H1 (cell line): ENCODE results near the gene GCK. TPM values are rescaled to one million over a fixed set of nuclear protein-coding genes. Genes with fewer than 3 reads are reported as not detected.

Experiments
- CTCF ChIA-PET: fragments of 300-600 bp; sonication (Branson Sonifier 250); formaldehyde crosslinking; loops from one replicate; lab custom pipeline; 2021; ENCODE audit not compliant: partially characterized antibody; lab: Charles Lee
- POLR2A ChIA-PET: fragments of 300-600 bp; sonication (Branson Sonifier 250); formaldehyde crosslinking; loops from one replicate; lab custom pipeline; 2021; ENCODE audit warnings: inconsistent platforms; ENCODE audit not compliant: partially characterized antibody; lab: Charles Lee
- DNase-seq, 2 experiments: peaks; one replicate each; pipeline versions ENCODE4 v3.0.0 to v3.0.0-alpha.2; 2010 to 2022; ENCODE audit warnings: low spot score in 2 of 2, low read depth in 1 of 2, mixed read lengths in 1 of 2
- FAIRE-seq: peaks from 2 replicates; lab custom pipeline; 2011; peaks lifted over from hg19 to GRCh38; lab: Jason Lieb, UNC
- H2AFZ ChIP-seq: 2 replicates; pipeline ENCODE4 v1.8.1; 2012; ENCODE audit warnings: low read length, inconsistent platforms
- H2AK5ac ChIP-seq: 2 replicates; pipeline ENCODE4 v1.6.1; 2013; ENCODE audit warnings: low read depth, low read length
- H2BK120ac ChIP-seq: replicated peaks from 2 replicates; pipeline ENCODE3; 2013; ENCODE audit warnings: low read depth, low read length, inconsistent platforms
- H2BK12ac ChIP-seq: 2 replicates; pipeline ENCODE4 v1.6.1; 2013; ENCODE audit warnings: low read depth, low read length
- H2BK15ac ChIP-seq: 2 replicates; pipeline ENCODE4 v1.6.1; 2013; ENCODE audit warnings: low read length
- H2BK20ac ChIP-seq: 2 replicates; pipeline ENCODE4 v1.6.1; 2013; ENCODE audit warnings: low read length
- H2BK5ac ChIP-seq: 2 replicates; pipeline ENCODE4 v1.6.1; 2013; ENCODE audit warnings: low read depth, low read length
- H3K14ac ChIP-seq: 2 replicates; pipeline ENCODE4 v1.6.1; 2013; ENCODE audit warnings: inconsistent platforms; ENCODE audit not compliant: insufficient read length
- H3K18ac ChIP-seq: 2 replicates; pipeline ENCODE4 v1.6.1; 2013; ENCODE audit warnings: low read length; ENCODE audit errors: extremely low read depth
- H3K23ac ChIP-seq: 2 replicates; pipeline ENCODE4 v1.6.1; 2013; ENCODE audit warnings: inconsistent platforms; ENCODE audit not compliant: insufficient read length
- H3K23me2 ChIP-seq: 2 replicates; pipeline ENCODE4 v1.6.1; 2013; ENCODE audit warnings: low read depth, low read length
- H3K27ac ChIP-seq: 2 replicates; pipeline ENCODE4 v1.6.1; 2011; ENCODE audit warnings: low read depth, low read length, inconsistent platforms
- H3K27me3 ChIP-seq, 4 experiments: replicated peaks in 1 of 4; 1 replicate in 1 of 4; 2 replicates in 3 of 4; pipeline versions ENCODE4 v1.6.1 to v1.8.1; 2011 to 2013; ENCODE audit warnings: low read length in 3 of 4, mild to moderate bottlenecking in 3 of 4, inconsistent platforms in 2 of 4, mixed read lengths in 2 of 4, moderate library complexity in 1 of 4; ENCODE audit not compliant: control insufficient read depth in 3 of 4, insufficient read depth in 3 of 4; ENCODE audit errors: extremely low read depth in 1 of 4
- H3K36me3 ChIP-seq, 4 experiments: 2 replicates each; pipeline versions ENCODE4 v1.6.1 to v1.8.1; 2011 to 2013; ENCODE audit warnings: mild to moderate bottlenecking in 4 of 4, low read length in 3 of 4, moderate library complexity in 2 of 4, control low read depth in 1 of 4, inconsistent platforms in 1 of 4; ENCODE audit not compliant: insufficient read depth in 4 of 4, control insufficient read depth in 2 of 4
- H3K4ac ChIP-seq: replicated peaks from 2 replicates; pipeline ENCODE3; 2013; ENCODE audit warnings: low read length, low read depth, mixed read lengths, inconsistent platforms; ENCODE audit not compliant: insufficient read length
- H3K4me1 ChIP-seq, 4 experiments: replicated peaks in 1 of 4; 1 replicate in 1 of 4; 2 replicates in 3 of 4; pipeline versions ENCODE4 v1.6.1 to v1.8.1; 2011 to 2013; ENCODE audit warnings: low read length in 3 of 4, inconsistent platforms in 2 of 4, mixed read lengths in 1 of 4; ENCODE audit not compliant: insufficient read depth in 4 of 4, control insufficient read depth in 3 of 4
- H3K4me2 ChIP-seq, 2 experiments: 2 replicates each; pipeline versions ENCODE4 v1.6.1 to v1.8.1; 2011 to 2013; ENCODE audit warnings: low read depth in 2 of 2, low read length in 2 of 2, control low read depth in 1 of 2, inconsistent platforms in 1 of 2, mild to moderate bottlenecking in 1 of 2; ENCODE audit not compliant: insufficient read depth in 1 of 2
- H3K4me3 ChIP-seq, 4 experiments: fragments of 200-600, 300-600 bp in 1 of 4; sonication (generic), shearing (Covaris generic), sonication (Bioruptor Twin) in 1 of 4; 2 replicates each; pipeline versions ENCODE4 v1.5.1 to v1.8.1; 2011 to 2016; ENCODE audit warnings: low read length in 4 of 4, low read depth in 3 of 4, control low read depth in 2 of 4, inconsistent platforms in 2 of 4, mild to moderate bottlenecking in 2 of 4, mixed read lengths in 1 of 4, moderate library complexity in 1 of 4; ENCODE audit not compliant: insufficient read depth in 2 of 4; ENCODE audit errors: extremely low read depth in 1 of 4
- H3K56ac ChIP-seq: replicated peaks from 2 replicates; pipeline ENCODE3; 2013; ENCODE audit warnings: low read depth, mild to moderate bottlenecking, mixed read lengths, low read length, inconsistent platforms; ENCODE audit not compliant: insufficient read length
- H3K79me1 ChIP-seq: 2 replicates; pipeline ENCODE4 v1.6.1; 2013; ENCODE audit warnings: low read depth, low read length, control low read depth
- H3K79me2 ChIP-seq, 2 experiments: 2 replicates each; pipeline versions ENCODE4 v1.6.1 to v1.8.1; 2012 to 2013; ENCODE audit warnings: low read length in 2 of 2, mild to moderate bottlenecking in 2 of 2, inconsistent platforms in 1 of 2; ENCODE audit not compliant: insufficient read depth in 2 of 2, control insufficient read depth in 1 of 2
- H3K9ac ChIP-seq, 4 experiments: replicated peaks in 1 of 4; 1 replicate in 1 of 4; 2 replicates in 3 of 4; pipeline versions ENCODE4 v1.6.1 to v1.8.1; 2011 to 2013; ENCODE audit warnings: low read depth in 3 of 4, low read length in 3 of 4, control low read depth in 2 of 4, mild to moderate bottlenecking in 2 of 4, moderate library complexity in 2 of 4, inconsistent platforms in 1 of 4; ENCODE audit errors: extremely low read depth in 1 of 4
- H3K9me3 ChIP-seq, 2 experiments: 2 replicates each; pipeline versions ENCODE4 v1.6.1 to v1.8.1; 2012 to 2013; ENCODE audit warnings: mild to moderate bottlenecking in 2 of 2, moderate library complexity in 2 of 2, control low read depth in 1 of 2, inconsistent platforms in 1 of 2, low read depth in 1 of 2, low read length in 1 of 2, mixed read lengths in 1 of 2; ENCODE audit not compliant: insufficient read depth in 2 of 2
- H4K20me1 ChIP-seq, 2 experiments: replicated peaks in 1 of 2; 2 replicates each; pipeline versions ENCODE3 to v1.8.1; 2011 to 2013; ENCODE audit warnings: inconsistent platforms in 2 of 2, low read length in 2 of 2, mild to moderate bottlenecking in 1 of 2; ENCODE audit not compliant: insufficient read depth in 2 of 2, control insufficient read depth in 1 of 2
- H4K5ac ChIP-seq: 2 replicates; pipeline ENCODE4 v1.6.1; 2013; ENCODE audit warnings: low read length, low read depth, mixed read lengths, inconsistent platforms; ENCODE audit not compliant: insufficient read length
- H4K8ac ChIP-seq: 2 replicates; pipeline ENCODE4 v1.8.0; 2013; ENCODE audit warnings: mild to moderate bottlenecking, moderate library complexity, low read length, inconsistent platforms; ENCODE audit not compliant: insufficient read depth; ENCODE audit errors: extremely low read depth
- H4K91ac ChIP-seq: replicated peaks from 2 replicates; pipeline ENCODE3; 2013; ENCODE audit warnings: low read length, mixed read lengths, inconsistent platforms; ENCODE audit not compliant: insufficient read length
- CBX5 ChIP-seq: fragments of 300-800, 300-1000 bp; sonication (generic); IDR thresholded peaks from 2 replicates; pipeline ENCODE4 v1.7.1; 2016; ENCODE audit warnings: antibody characterized with exemption, low read length, low read depth
- EGR1 ChIP-seq: IDR thresholded peaks from 2 replicates; pipeline ENCODE4 v1.6.1; 2011; ENCODE audit warnings: low read depth, low read length, borderline replicate concordance
- EP300 ChIP-seq, 2 experiments: IDR thresholded peaks; 1 replicate in 1 of 2; 2 replicates in 1 of 2; pipeline ENCODE4 v1.6.1; 2011 to 2012; ENCODE audit warnings: low read depth in 2 of 2, low read length in 2 of 2, mild to moderate bottlenecking in 2 of 2, borderline replicate concordance in 1 of 2, inconsistent platforms in 1 of 2, moderate library complexity in 1 of 2
- EZH2 ChIP-seq: fragments of 200-600 bp; sonication (generic); IDR thresholded peaks from 2 replicates; pipeline ENCODE4 v1.7.1; 2012; ENCODE audit warnings: low read depth, mild to moderate bottlenecking, moderate library complexity, low read length, inconsistent platforms; ENCODE audit not compliant: severe bottlenecking
- HDAC6 ChIP-seq: IDR thresholded peaks from one replicate; pipeline ENCODE4 v1.7.1; 2012; ENCODE audit warnings: low read depth, mild to moderate bottlenecking, inconsistent platforms, low read length, moderate library complexity
- NANOG ChIP-seq: IDR thresholded peaks from 2 replicates; pipeline ENCODE4 v1.6.1; 2011; ENCODE audit warnings: low read length, low read depth, mild to moderate bottlenecking, inconsistent platforms; ENCODE audit not compliant: insufficient read depth, poor library complexity, severe bottlenecking
- RXRA ChIP-seq: IDR thresholded peaks from 2 replicates; pipeline ENCODE4 v1.6.1; 2011; ENCODE audit warnings: low read depth, mild to moderate bottlenecking, low read length, moderate library complexity; ENCODE audit not compliant: insufficient read depth
- SIRT6 ChIP-seq: IDR thresholded peaks from one replicate; pipeline ENCODE4 v1.7.1; 2012; ENCODE audit warnings: low read length, inconsistent platforms
- SUZ12 ChIP-seq: fragments of 200-600 bp; sonication (generic); IDR thresholded peaks from 2 replicates; pipeline ENCODE4 v1.6.1; 2012; ENCODE audit warnings: mild to moderate bottlenecking, inconsistent platforms, low read length, moderate library complexity, mixed read lengths
- TCF12 ChIP-seq: IDR thresholded peaks from 2 replicates; pipeline ENCODE4 v1.6.1; 2011; ENCODE audit warnings: low read depth, mild to moderate bottlenecking, low read length
- YY1 ChIP-seq: IDR thresholded peaks from 2 replicates; pipeline ENCODE4 v1.6.1; 2011; ENCODE audit warnings: low read depth, mild to moderate bottlenecking, low read length
- WGBS, 2 experiments: shearing (Covaris generic) in 1 of 2; methylation state at CpG; one replicate each; pipeline versions ENCODE4 v1.1.6 to v1.1.7; 2013 to 2015; ENCODE audit warnings: low lambda C conversion rate in 2 of 2, mixed read lengths in 2 of 2, inconsistent platforms in 1 of 2, low coverage in 1 of 2, missing lambda C conversion rate in 1 of 2; ENCODE audit not compliant: insufficient replicate concordance in 2 of 2, insufficient coverage in 1 of 2, insufficient read length in 1 of 2; ENCODE audit errors: extremely low coverage in 1 of 2, missing lambda C conversion rate in 1 of 2; 5-methylcytosine and 5-hydroxymethylcytosine counted together
- polyA plus RNA-seq, 7 experiments: library from polyadenylated mRNA; depleted of rRNA in 3 of 7; stranded (reverse) in 5 of 7; unstranded in 2 of 7; fragments of >200 nt in 5 of 7; fragments of 200-250 nt in 2 of 7; gene quantifications; 1 replicate in 5 of 7; 2 replicates in 1 of 7; 4 replicates in 1 of 7; pipeline versions ENCODE4 v1.2.1 to v1.2.3, GENCODE V29; 2011 to 2013; ENCODE audit warnings: missing spikeins in 2 of 7, mixed read lengths in 2 of 7
- total RNA-seq: library from RNA; stranded (reverse); fragmentation: NEBNext Ultra II Directional; extraction: Animal tissue kit (Norgen Biotek cat#: 25700); gene quantifications from 2 replicates; pipeline ENCODE4 v1.2.1, GENCODE V29; 2021
- TF ChIP-seq, protein P1 (sequence below): IDR thresholded peaks from 2 replicates; pipeline ENCODE4 v1.6.1; 2012; ENCODE audit warnings: inconsistent platforms

GCK gene
- total and polyA plus RNA-seq, 2 of the 8 experiments (the other 6 are each of a cell fraction or from before 2014, with no cell fraction given), result 2.4 to 4.9 TPM

DNA sequence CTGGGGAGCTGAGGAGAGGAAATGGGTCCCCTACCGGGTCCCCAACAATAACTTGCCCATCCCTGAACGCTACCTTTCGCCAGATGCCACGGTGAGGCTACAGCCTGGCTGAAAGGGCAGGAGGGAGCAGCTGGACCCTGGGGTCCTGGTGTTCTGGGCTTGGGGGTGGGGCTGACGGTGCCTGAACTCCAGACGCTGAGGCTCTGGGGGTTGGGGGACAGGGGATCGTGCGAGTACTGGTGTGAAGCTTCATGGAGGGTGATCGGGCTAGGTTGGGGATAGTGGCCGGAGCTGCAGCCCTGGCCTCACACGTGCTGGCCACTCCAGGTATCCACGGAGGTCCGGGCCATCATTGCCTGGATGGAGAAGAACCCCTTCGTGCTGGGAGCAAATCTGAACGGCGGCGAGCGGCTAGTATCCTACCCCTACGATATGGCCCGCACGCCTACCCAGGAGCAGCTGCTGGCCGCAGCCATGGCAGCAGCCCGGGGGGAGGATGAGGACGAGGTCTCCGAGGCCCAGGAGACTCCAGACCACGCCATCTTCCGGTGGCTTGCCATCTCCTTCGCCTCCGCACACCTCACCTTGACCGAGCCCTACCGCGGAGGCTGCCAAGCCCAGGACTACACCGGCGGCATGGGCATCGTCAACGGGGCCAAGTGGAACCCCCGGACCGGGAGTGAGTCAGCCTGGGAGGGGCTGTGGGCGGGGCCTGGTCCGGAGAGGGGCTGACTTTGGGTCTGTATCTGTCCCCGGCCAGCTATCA lies 76.8 kb downstream of the GCK start:
- Histone ChIP-seq H2AFZ (no peak overlapping the region), H2BK20ac (no peak overlapping the region), H4K5ac (no peak overlapping the region), H3K27ac (no peak overlapping the region), H4K91ac (no peak overlapping the region), H3K4me2 (no peak overlapping the region), H3K4me3 (no peak overlapping the region), H3K18ac (no peak overlapping the region), H3K79me1 (no peaks in the 10 kb centered on the region), H3K4ac (no peak overlapping the region), H3K4me1 (peaks cover 0 to 2% (median 0%) of the 10 kb centered on the region in 4 experiments; a peak in 1 of 7 replicates), H3K36me3 (peaks cover 9 to 33% (median 19%) of the 10 kb centered on the region in 4 experiments; a peak in 7 of 8 replicates), H2AK5ac (no peak overlapping the region), H4K20me1 (peaks cover 0 to 11% of the 10 kb centered on the region in 2 experiments), H3K27me3 (no peaks in the 10 kb centered on the region), H4K8ac (no peak overlapping the region; the same call in 1 of the 2 replicates), H2BK12ac (no peak overlapping the region), H3K23me2 (no peaks in the 10 kb centered on the region), H2BK120ac (no peak overlapping the region), H3K23ac (no peak overlapping the region), H3K9ac (no peak overlapping the region), H3K56ac (no peak overlapping the region), H3K14ac (no peak overlapping the region), H3K79me2 (no peaks in the 10 kb centered on the region), H2BK5ac (no peak overlapping the region), H3K9me3 (no peaks in the 10 kb centered on the region), H2BK15ac (no peak overlapping the region)
- no peak for FAIRE-seq
- POLR2A ChIA-PET, result interaction anchor here (0.8 to 3.4 kb wide), 9 partner anchors 8 to 48 kb away, joined by 3 to 50 read pairs (median 3); partner anchors contain the start of gene POLD2
- 88% methylated on average over 35 of the region's 41 CpGs; no CpG with 5 or more reads in 1 of the 2 experiments for WGBS, 2 experiments
- DNase-seq, result no peak
- CTCF ChIA-PET, result interaction anchor here (0.7 to 2.6 kb wide), 7 partner anchors 10 to 107 kb away, joined by 3 to 10 read pairs (median 3); partner anchors contain the start of gene PGAM2
- no peak for TF ChIP-seq TCF12
- TF ChIP-seq SUZ12, result no peak
- TF ChIP-seq CBX5, result no peak
- no peak for TF ChIP-seq RXRA
- TF ChIP-seq HDAC6, result no peak
- TF ChIP-seq EZH2, result no peak
- no peak for TF ChIP-seq EP300 (IDR thresholded peaks at IDR 0.05; ENCODE audit: borderline replicate concordance in 1 of 2, low read depth in 2 of 2, low read length in 2 of 2)
- TF ChIP-seq NANOG, result no peak
- TF ChIP-seq YY1, result no peak
- no peak for TF ChIP-seq SIRT6
- TF ChIP-seq, protein P1, sequence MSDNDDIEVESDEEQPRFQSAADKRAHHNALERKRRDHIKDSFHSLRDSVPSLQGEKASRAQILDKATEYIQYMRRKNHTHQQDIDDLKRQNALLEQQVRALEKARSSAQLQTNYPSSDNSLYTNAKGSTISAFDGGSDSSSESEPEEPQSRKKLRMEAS, result no peak
- no peak for TF ChIP-seq EGR1
